Measurements from ENCODE around the gene PAX7.

DNA sequence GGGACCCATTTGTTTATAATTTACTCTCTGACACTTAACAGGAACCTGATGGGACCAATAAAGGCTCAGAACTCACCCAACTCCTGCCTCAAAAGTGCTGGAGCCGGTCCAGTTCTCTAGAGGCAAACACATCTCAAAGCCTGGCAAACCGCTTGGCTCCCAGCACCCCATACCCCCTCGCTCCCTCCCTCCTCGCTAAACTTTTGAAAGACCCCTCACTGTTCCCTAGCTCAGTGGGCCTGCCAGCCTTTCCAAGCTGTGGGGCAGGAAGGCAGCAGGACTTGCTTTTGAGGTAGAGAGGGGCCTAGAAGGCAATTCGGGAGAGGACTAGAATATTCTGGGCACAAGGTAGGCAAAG is 40.2 kb downstream of the PAX7 start:
- TF ChIP-seq EZH2 (IDR thresholded peaks at IDR 0.05; ENCODE audit: borderline replicate concordance, insufficient read depth, low read depth, low read length, poor library complexity, severe bottlenecking), result no peak
- TF ChIP-seq, protein P1, sequence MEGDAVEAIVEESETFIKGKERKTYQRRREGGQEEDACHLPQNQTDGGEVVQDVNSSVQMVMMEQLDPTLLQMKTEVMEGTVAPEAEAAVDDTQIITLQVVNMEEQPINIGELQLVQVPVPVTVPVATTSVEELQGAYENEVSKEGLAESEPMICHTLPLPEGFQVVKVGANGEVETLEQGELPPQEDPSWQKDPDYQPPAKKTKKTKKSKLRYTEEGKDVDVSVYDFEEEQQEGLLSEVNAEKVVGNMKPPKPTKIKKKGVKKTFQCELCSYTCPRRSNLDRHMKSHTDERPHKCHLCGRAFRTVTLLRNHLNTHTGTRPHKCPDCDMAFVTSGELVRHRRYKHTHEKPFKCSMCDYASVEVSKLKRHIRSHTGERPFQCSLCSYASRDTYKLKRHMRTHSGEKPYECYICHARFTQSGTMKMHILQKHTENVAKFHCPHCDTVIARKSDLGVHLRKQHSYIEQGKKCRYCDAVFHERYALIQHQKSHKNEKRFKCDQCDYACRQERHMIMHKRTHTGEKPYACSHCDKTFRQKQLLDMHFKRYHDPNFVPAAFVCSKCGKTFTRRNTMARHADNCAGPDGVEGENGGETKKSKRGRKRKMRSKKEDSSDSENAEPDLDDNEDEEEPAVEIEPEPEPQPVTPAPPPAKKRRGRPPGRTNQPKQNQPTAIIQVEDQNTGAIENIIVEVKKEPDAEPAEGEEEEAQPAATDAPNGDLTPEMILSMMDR (IDR thresholded peaks at IDR 0.05), result no peak

Data from B cell (primary cell).